Retinal pigment epithelial cell (primary cell): ENCODE results near the gene RNF8.
"Not testable (repeated sequence)": the region's sequence is repeated elsewhere in the genome, so short reads cannot be mapped to it uniquely, and the experiment has no call there.

Source experiments
- DNase-seq: peaks from one replicate; pipeline ENCODE4 v3.0.0-alpha.2; 2010; ENCODE audit warnings: low read depth
- H3K4me3 ChIP-seq: 2 replicates; pipeline ENCODE4 v1.5.1; 2011; ENCODE audit warnings: mild to moderate bottlenecking, low read length, control low read depth, moderate library complexity
- CTCF ChIP-seq: conservative IDR thresholded peaks from 2 replicates; pipeline ENCODE4 v1.5.1; 2011; ENCODE audit warnings: low read depth, low read length, control low read depth, inconsistent platforms

The RNF8 gene

DNA sequence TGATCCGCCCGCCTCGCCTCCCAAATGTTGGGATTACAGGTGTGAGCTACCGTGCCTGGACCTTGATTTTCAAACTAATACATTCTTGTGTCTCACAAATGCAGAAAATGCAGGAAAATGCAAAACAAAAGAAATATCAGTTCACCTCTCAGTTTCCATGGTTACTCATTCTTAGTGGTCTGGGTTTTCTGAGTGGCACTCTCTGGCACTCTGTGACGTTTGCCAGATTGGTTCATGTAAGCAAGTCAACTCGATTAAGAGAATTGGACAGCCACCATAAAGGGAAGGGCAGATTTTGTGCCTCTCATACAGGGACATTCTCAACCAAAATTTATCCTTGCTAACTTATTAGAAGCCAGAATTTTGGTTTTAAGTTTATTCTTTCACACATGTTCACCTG, 87.9 kb downstream of the RNF8 start:
- TF ChIP-seq CTCF, result no peak
- H3K4me3 ChIP-seq, result no peak overlapping the region
- no peak for DNase-seq

- no peak for DNase-seq
- TF ChIP-seq CTCF, result no peak
- H3K4me3 ChIP-seq, result no peak overlapping the region
Observed at GRCh38 chr6:37442416-37443215, 88.8 kb downstream of the RNF8 start.

DNA sequence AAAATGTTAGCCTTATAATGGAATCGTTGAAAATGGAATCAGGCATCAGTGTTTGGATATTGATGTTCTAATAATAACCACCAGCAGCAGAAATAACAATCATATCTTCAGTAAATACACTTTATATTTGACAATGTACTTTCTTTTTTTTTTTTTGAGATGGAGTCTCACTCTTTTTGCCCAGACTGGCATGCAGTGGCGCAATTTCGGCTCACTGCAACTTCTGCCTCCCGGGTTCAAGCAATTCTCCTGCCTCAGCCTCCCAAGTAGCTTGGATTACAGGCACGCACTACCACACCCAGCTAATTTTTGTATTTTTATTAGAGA, 89.4 kb downstream of the RNF8 start:
- H3K4me3 ChIP-seq, DNase-seq: not testable (repeated sequence)
